ENCODE results near the gene ZBTB11.

Gene ZBTB11

GRCh38 chr3:101611023-101611422, 65.9 kb downstream of the ZBTB11 start:
- no peak for TF ChIP-seq GATA3 (IDR thresholded peaks at IDR 0.05; ENCODE audit: low read depth, low read length)
- no peak for TF ChIP-seq GATA2 (IDR thresholded peaks at IDR 0.05; ENCODE audit: low read depth, low read length)

DNA sequence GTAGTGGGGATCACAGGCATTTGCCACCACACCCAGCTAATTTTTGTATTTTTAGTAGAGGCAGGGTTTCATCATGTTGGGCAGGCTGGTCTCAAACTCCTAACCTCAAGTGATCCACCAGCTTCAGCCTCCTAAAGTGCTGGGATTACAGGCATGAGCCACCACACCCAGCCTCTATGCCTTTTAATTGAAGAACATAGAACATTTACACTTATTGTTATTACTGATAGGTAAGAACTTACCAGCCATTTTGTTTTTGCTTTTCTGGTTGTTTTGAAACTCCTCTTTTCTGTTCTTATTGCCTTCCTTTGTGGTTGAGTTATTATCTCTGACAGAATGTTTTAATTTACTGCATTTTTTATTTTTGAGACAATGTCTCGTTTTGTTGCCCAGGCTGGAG, 73.7 kb downstream of the ZBTB11 start:
- no peak for TF ChIP-seq GATA2 (IDR thresholded peaks at IDR 0.05; ENCODE audit: low read depth, low read length)
- TF ChIP-seq GATA3 (IDR thresholded peaks at IDR 0.05; ENCODE audit: low read depth, low read length): no peak

- TF ChIP-seq GATA2 (IDR thresholded peaks at IDR 0.05; ENCODE audit: low read depth, low read length) (no peak), GATA3 (IDR thresholded peaks at IDR 0.05; ENCODE audit: low read depth, low read length) (no peak)
These were observed 74.2 kb downstream of the ZBTB11 start for GRCh38 chr3:101602731-101603130.
